BLaER1 treated with 17β-estradiol and CSF1 and Interleukin-3, amounts not matched to agents 10 nM and 100 nM (cell line): Measurements from ENCODE around the gene CEP128.

ENCODE experiments used
- H3K27ac ChIP-seq, 11 experiments: shearing (Covaris generic); formaldehyde crosslinking; 2 replicates each; pipeline ENCODE4 v1.8.1; 2022
- H3K27me3 ChIP-seq, 11 experiments: shearing (Covaris generic); formaldehyde crosslinking; 2 replicates each; pipeline ENCODE4 v1.8.1; 2022
- H3K36me3 ChIP-seq, 11 experiments: shearing (Covaris generic); formaldehyde crosslinking; 2 replicates each; pipeline ENCODE4 v1.8.1; 2022
- H3K4me1 ChIP-seq, 10 experiments: shearing (Covaris generic); formaldehyde crosslinking; 2 replicates each; pipeline ENCODE4 v1.8.1; 2022
- H3K4me2 ChIP-seq, 11 experiments: shearing (Covaris generic); formaldehyde crosslinking; 2 replicates each; pipeline ENCODE4 v1.8.1; 2022
- H3K4me3 ChIP-seq, 10 experiments: shearing (Covaris generic); formaldehyde crosslinking; 2 replicates each; pipeline ENCODE4 v1.8.1; 2022
- H3K9ac ChIP-seq, 11 experiments: shearing (Covaris generic); formaldehyde crosslinking; 2 replicates each; pipeline ENCODE4 v1.8.1; 2022
- H3K9me3 ChIP-seq, 11 experiments: shearing (Covaris generic); formaldehyde crosslinking; replicated peaks in 1 of 11; 2 replicates each; pipeline ENCODE4 v1.8.1; 2022
- H4K20me1 ChIP-seq, 11 experiments: shearing (Covaris generic); formaldehyde crosslinking; 2 replicates each; pipeline ENCODE4 v1.8.1; 2022
- Cebpa-rat ChIP-seq, 11 experiments: shearing (Covaris generic); IDR thresholded peaks; 2 replicates each; pipeline ENCODE4 v1.8.1; 2022

CEP128 gene

GRCh38 chr14:80850197-80850814 lies 91.2 kb downstream of the CEP128 start:
- Histone ChIP-seq H3K9ac (no peak overlapping the region), H3K4me1 (no peaks in the 10 kb centered on the region), H4K20me1 (no peaks in the 10 kb centered on the region), H3K9me3 (no peaks in the 10 kb centered on the region), H3K4me3 (no peak overlapping the region), H3K36me3 (peaks cover 0 to 10% (median 4%) of the 10 kb centered on the region in 11 experiments; a peak in 3 of 22 replicates), H3K4me2 (no peak overlapping the region), H3K27ac (no peak overlapping the region), H3K27me3 (no peaks in the 10 kb centered on the region)
- no peak for TF ChIP-seq Cebpa-rat (IDR thresholded peaks at IDR 0.05)

GRCh38 chr14:80847070-80847469 lies 94.5 kb downstream of the CEP128 start:
- Histone ChIP-seq H3K9me3 (no peaks in the 10 kb centered on the region), H3K4me2 (no peak overlapping the region), H3K27ac (no peak overlapping the region), H3K4me3 (no peak overlapping the region), H4K20me1 (no peaks in the 10 kb centered on the region), H3K36me3 (peaks cover 0 to 10% (median 4%) of the 10 kb centered on the region in 11 experiments; a peak in 3 of 22 replicates), H3K9ac (no peak overlapping the region), H3K4me1 (no peaks in the 10 kb centered on the region), H3K27me3 (no peaks in the 10 kb centered on the region)
- TF ChIP-seq Cebpa-rat (IDR thresholded peaks at IDR 0.05) = no peak

DNA sequence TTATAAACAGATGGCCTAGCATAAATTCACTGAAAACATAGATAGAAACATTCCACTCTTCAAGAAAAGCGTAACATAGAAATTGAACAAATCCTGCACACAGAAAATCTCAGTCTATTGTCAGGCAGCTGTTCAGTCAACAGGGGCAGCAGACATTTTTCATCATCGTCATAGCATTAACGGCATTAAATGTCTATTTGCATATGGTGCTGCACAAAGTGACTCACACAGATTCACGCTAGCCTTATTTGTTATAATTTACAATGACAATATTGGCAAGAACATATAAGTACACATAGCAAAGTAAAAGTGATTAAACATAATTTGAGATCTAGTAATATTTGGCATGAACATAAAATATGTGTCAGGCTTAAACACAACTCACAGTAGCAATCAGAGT lies 95.7 kb downstream of the CEP128 start:
- Histone ChIP-seq H3K9ac (no peak overlapping the region), H3K36me3 (peaks cover 0 to 10% (median 4%) of the 10 kb centered on the region in 11 experiments; a peak in 3 of 22 replicates), H3K4me2 (no peak overlapping the region), H3K4me1 (no peaks in the 10 kb centered on the region), H4K20me1 (no peaks in the 10 kb centered on the region), H3K4me3 (no peak overlapping the region), H3K27me3 (no peaks in the 10 kb centered on the region), H3K9me3 (no peaks in the 10 kb centered on the region), H3K27ac (no peak overlapping the region)
- TF ChIP-seq Cebpa-rat (IDR thresholded peaks at IDR 0.05) = no peak

DNA sequence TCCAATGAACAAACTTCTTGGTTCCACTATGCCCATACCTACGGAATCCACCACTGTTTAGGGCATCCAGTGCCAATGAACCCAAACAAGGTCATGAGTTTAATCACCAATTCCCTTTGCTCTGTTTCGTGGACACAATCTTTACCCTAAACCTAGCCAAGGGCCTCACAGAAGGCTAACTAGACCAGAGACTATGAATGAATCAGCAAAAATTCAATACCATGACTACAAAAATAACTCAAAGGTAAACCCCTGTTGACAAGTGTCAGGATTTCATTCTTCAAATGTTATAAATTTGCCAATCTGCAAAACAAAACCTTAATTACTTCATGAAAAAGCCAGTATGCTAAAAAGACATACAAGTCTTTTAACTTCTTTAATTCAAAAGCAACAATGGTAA lies 96.7 kb downstream of the CEP128 start:
- no peaks in the 10 kb centered on the region for H3K27me3 ChIP-seq
- no peak for TF ChIP-seq Cebpa-rat (IDR thresholded peaks at IDR 0.05)
- no peaks in the 10 kb centered on the region for H3K4me1 ChIP-seq

DNA sequence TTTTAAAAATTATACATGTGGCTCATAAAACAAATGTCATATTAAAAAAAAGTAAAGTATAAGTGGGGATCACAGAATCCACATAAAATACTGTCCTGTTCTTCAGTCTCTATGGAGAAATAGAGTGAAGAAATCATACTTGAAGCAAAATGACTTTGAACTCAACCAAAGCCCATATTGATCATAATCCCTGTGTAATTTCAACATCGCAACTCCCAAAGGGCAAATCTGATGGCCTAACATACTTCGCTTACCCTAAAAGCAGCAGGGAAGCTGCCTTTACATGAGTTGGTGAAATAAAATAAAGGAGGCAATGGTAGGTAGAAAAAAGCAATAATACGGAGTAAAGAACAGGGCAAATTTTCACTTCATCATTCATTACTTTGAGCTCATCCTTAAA lies 101.8 kb downstream of the CEP128 start:
- no peaks in the 10 kb centered on the region for H3K4me1 ChIP-seq
- H3K9ac ChIP-seq = no peak overlapping the region
- H3K27me3 ChIP-seq = no peaks in the 10 kb centered on the region
- no peaks in the 10 kb centered on the region for H3K9me3 ChIP-seq
- H4K20me1 ChIP-seq = no peaks in the 10 kb centered on the region
- no peak for TF ChIP-seq Cebpa-rat (IDR thresholded peaks at IDR 0.05)
- H3K36me3 ChIP-seq = peaks cover 5 to 51% (median 22%) of the 10 kb centered on the region in 11 experiments; a peak in 19 of 22 replicates
- no peak overlapping the region for H3K4me3 ChIP-seq
- H3K27ac ChIP-seq = no peak overlapping the region
- H3K4me2 ChIP-seq = no peak overlapping the region

More for the DNA sequence above, 96.7 kb downstream of the CEP128 start:
- Histone ChIP-seq H3K9ac (no peak overlapping the region), H3K4me2 (no peak overlapping the region), H3K9me3 (no peaks in the 10 kb centered on the region), H3K27ac (no peak overlapping the region), H3K4me3 (no peak overlapping the region), H3K36me3 (peaks cover 0 to 17% (median 4%) of the 10 kb centered on the region in 11 experiments; a peak in 5 of 22 replicates), H4K20me1 (no peaks in the 10 kb centered on the region)

- Histone ChIP-seq H4K20me1 (no peaks in the 10 kb centered on the region), H3K4me2 (peak overlapping the region in 5 of 11 experiments; percentile 1 to 34 (median 26); a peak in 3 of 22 replicates), H3K4me1 (peaks cover 0 to 14% (median 0%) of the 10 kb centered on the region in 10 experiments; a peak in 3 of 20 replicates), H3K4me3 (no peak overlapping the region), H3K27ac (peak overlapping the region in 1 of 11 experiments; percentile 27; a peak in 1 of 22 replicates), H3K9me3 (peaks cover 19 to 50% (median 34%) of the 10 kb centered on the region in 11 experiments), H3K36me3 (peaks cover 8 to 42% (median 24%) of the 10 kb centered on the region in 11 experiments; a peak in 19 of 22 replicates), H3K9ac (no peak overlapping the region), H3K27me3 (no peaks in the 10 kb centered on the region)
- TF ChIP-seq Cebpa-rat (IDR thresholded peaks at IDR 0.05) = no peak
Measured at GRCh38 chr14:80809663-80810062, 131.9 kb downstream of the CEP128 start.

- Histone ChIP-seq H3K27ac (no peak overlapping the region), H3K4me2 (no peak overlapping the region), H3K4me1 (peaks cover 0 to 13% (median 0%) of the 10 kb centered on the region in 10 experiments; a peak in 3 of 20 replicates), H3K9me3 (peaks cover 18 to 44% (median 40%) of the 10 kb centered on the region in 11 experiments), H3K9ac (no peak overlapping the region), H3K27me3 (no peaks in the 10 kb centered on the region), H3K4me3 (no peak overlapping the region), H3K36me3 (peaks cover 8 to 28% (median 20%) of the 10 kb centered on the region in 11 experiments; a peak in 20 of 22 replicates), H4K20me1 (no peaks in the 10 kb centered on the region)
- no peak for TF ChIP-seq Cebpa-rat (IDR thresholded peaks at IDR 0.05)
Measured at GRCh38 chr14:80805136-80805535, 136.4 kb downstream of the CEP128 start.

- no peak overlapping the region for H3K4me2 ChIP-seq
Measured at GRCh38 chr14:80798878-80799277, 142.7 kb downstream of the CEP128 start.

DNA sequence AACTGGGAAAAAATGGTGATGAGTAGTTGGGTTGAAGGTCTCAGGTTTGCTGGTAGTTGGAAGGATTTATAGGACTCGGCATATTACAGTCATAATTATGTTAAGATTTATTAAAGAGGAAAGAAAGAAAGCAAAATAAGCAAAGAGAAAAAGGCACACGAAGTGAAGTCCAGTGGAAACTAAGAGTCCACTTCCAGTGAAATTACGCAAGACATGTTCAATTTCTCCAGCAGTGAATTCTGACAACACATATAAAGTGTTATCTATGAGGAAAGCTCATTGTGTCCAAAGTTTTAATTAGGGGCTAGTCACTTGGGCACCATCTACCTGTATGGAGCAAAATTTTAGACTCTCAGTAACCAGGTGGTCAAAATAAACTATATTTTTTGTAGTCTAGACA lies 143.3 kb downstream of the CEP128 start:
- TF ChIP-seq Cebpa-rat (IDR thresholded peaks at IDR 0.05) = peak in 3 of 11 experiments; percentile 10 to 29 (median 11); a peak in 1 of 22 replicates
- Histone ChIP-seq H3K4me1 (no peaks in the 10 kb centered on the region), H3K27ac (no peak overlapping the region), H4K20me1 (no peaks in the 10 kb centered on the region), H3K9me3 (peaks cover 21 to 38% (median 27%) of the 10 kb centered on the region in 11 experiments), H3K36me3 (peaks cover 0 to 28% (median 21%) of the 10 kb centered on the region in 11 experiments; a peak in 18 of 22 replicates), H3K4me2 (no peak overlapping the region), H3K9ac (no peak overlapping the region), H3K4me3 (no peak overlapping the region), H3K27me3 (no peaks in the 10 kb centered on the region)

More at GRCh38 chr14:80798878-80799277, 142.7 kb downstream of the CEP128 start:
- H3K36me3 ChIP-seq = peaks cover 0 to 27% (median 20%) of the 10 kb centered on the region in 11 experiments; a peak in 17 of 22 replicates
- no peak overlapping the region for H3K4me3 ChIP-seq
- H3K9me3 ChIP-seq = peaks cover 21 to 38% (median 27%) of the 10 kb centered on the region in 11 experiments
- H4K20me1 ChIP-seq = no peaks in the 10 kb centered on the region
- H3K27ac ChIP-seq = no peak overlapping the region
- H3K9ac ChIP-seq = no peak overlapping the region
- TF ChIP-seq Cebpa-rat (IDR thresholded peaks at IDR 0.05) = no peak
- H3K4me1 ChIP-seq = no peaks in the 10 kb centered on the region
- no peaks in the 10 kb centered on the region for H3K27me3 ChIP-seq
